HCT116 (cell line): Measurements from ENCODE around the gene RBM28. TPM values are rescaled to one million over a fixed set of nuclear protein-coding genes. Genes with fewer than 3 reads are reported as not detected.

ENCODE experiments used
- ATAC-seq: fragments of 200-7000 bp; cut with Tn5 transposase; 2 replicates; pipeline ENCODE4 v1.9.1; 2020; ENCODE audit warnings: mild to moderate bottlenecking, moderate library complexity
- BruUV-seq: library from RNA; stranded (reverse); fragments of 400-500 nt; replicated peaks from 2 replicates; lab custom pipeline; 2021; lab: Mats Ljungman, UMichigan
- CTCF ChIA-PET: fragments of 300-600 bp; sonication (Branson Sonifier 250); formaldehyde crosslinking; loops from one replicate; lab custom pipeline; 2021; ENCODE audit warnings: antibody characterized with exemption; lab: Charles Lee
- POLR2A ChIA-PET: fragments of 300-600, 350-600 bp; sonication (Branson Sonifier 250); formaldehyde crosslinking; loops from one replicate; lab custom pipeline; 2021; ENCODE audit warnings: antibody characterized with exemption; lab: Charles Lee
- RAD21 ChIA-PET, 2 experiments: fragments of 300-600 bp; sonication (Branson Sonifier 250); formaldehyde crosslinking; loops; one replicate each; lab custom pipeline; 2023; ENCODE audit warnings: low total read pairs in 2 of 2; ENCODE audit not compliant: uncharacterized antibody in 2 of 2, unreplicated experiment in 2 of 2, low non-redundant PET in 1 of 2; lab: Charles Lee
- DNase-seq: peaks from one replicate; pipeline ENCODE4 v3.0.0-alpha.2; 2010; ENCODE audit warnings: low read depth, low spot score
- H2AFZ ChIP-seq: fragments of 200-600 bp; shearing (Covaris generic), sonication (generic); 2 replicates; pipeline ENCODE4 v1.6.1; 2017; ENCODE audit warnings: low read depth, mixed run types, mixed read lengths, antibody characterized with exemption, low read length; ENCODE audit not compliant: poor library complexity, severe bottlenecking
- H3K27ac ChIP-seq: 2 replicates; pipeline ENCODE4 v1.5.1; 2012; ENCODE audit warnings: low read depth, low read length
- H3K27me3 ChIP-seq: fragments of 200-600 bp; sonication (generic); 2 replicates; pipeline ENCODE4 v1.6.1; 2016; ENCODE audit warnings: mixed run types, low read length, mixed read lengths; ENCODE audit not compliant: insufficient read depth
- H3K36me3 ChIP-seq, 2 experiments: fragments of 200-500 bp in 1 of 2; fragments of 200-600 bp in 1 of 2; sonication (Bioruptor generic) in 1 of 2; sonication (generic) in 1 of 2; 2 replicates each; pipeline versions ENCODE4 v1.5.1 to v1.6.1; 2014 to 2016; ENCODE audit warnings: low read length in 2 of 2, inconsistent platforms in 1 of 2, mixed read lengths in 1 of 2, mixed run types in 1 of 2; ENCODE audit not compliant: insufficient read depth in 2 of 2, control insufficient read depth in 1 of 2
- H3K4me1 ChIP-seq, 2 experiments: fragments of 200-600 bp in 1 of 2; sonication (generic) in 1 of 2; 2 replicates each; pipeline versions ENCODE4 v1.5.1 to v1.6.1; 2012 to 2017; ENCODE audit warnings: low read length in 2 of 2, inconsistent platforms in 1 of 2, mild to moderate bottlenecking in 1 of 2, mixed read lengths in 1 of 2, mixed run types in 1 of 2, moderate library complexity in 1 of 2; ENCODE audit not compliant: insufficient read depth in 2 of 2, control insufficient read depth in 1 of 2
- H3K4me2 ChIP-seq: fragments of 200-600 bp; sonication (generic); 2 replicates; pipeline ENCODE4 v1.6.1; 2017; ENCODE audit warnings: mixed run types, low read length, mixed read lengths
- H3K4me3 ChIP-seq, 2 experiments: fragments of 200-600 bp in 1 of 2; sonication (generic) in 1 of 2; replicated peaks in 1 of 2; 2 replicates each; pipeline ENCODE4 v1.5.1; 2011 to 2016; ENCODE audit warnings: low read length in 2 of 2, control low read depth in 1 of 2, low read depth in 1 of 2, mild to moderate bottlenecking in 1 of 2, mixed read lengths in 1 of 2, mixed run types in 1 of 2
- H3K79me2 ChIP-seq: fragments of 200-600 bp; sonication (generic); 2 replicates; pipeline ENCODE4 v1.6.1; 2017; ENCODE audit warnings: mild to moderate bottlenecking, mixed run types, low read length, moderate library complexity, mixed read lengths; ENCODE audit not compliant: insufficient read depth
- H3K9ac ChIP-seq: fragments of 200-600 bp; sonication (generic); 2 replicates; pipeline ENCODE4 v1.6.1; 2016; ENCODE audit warnings: low read length, mixed read lengths
- H3K9me2 ChIP-seq: fragments of 200-600 bp; sonication (generic), shearing (Covaris generic); 2 replicates; pipeline ENCODE4 v1.6.1; 2017; ENCODE audit warnings: mixed run types, mild to moderate bottlenecking, moderate library complexity; ENCODE audit not compliant: insufficient read depth
- H3K9me3 ChIP-seq, 2 experiments: fragments of 200-500 bp in 1 of 2; fragments of 200-600 bp in 1 of 2; sonication (Bioruptor generic) in 1 of 2; sonication (generic) in 1 of 2; 2 replicates each; pipeline ENCODE4 v1.6.1; 2014 to 2017; ENCODE audit warnings: low read length in 2 of 2, mixed read lengths in 2 of 2, inconsistent platforms in 1 of 2, low read depth in 1 of 2, mild to moderate bottlenecking in 1 of 2, mixed run types in 1 of 2, moderate library complexity in 1 of 2; ENCODE audit not compliant: control insufficient read depth in 1 of 2, insufficient read depth in 1 of 2
- H4K20me1 ChIP-seq: fragments of 200-600 bp; sonication (generic), shearing (Covaris generic); 2 replicates; pipeline ENCODE4 v1.6.1; 2017; ENCODE audit warnings: mixed run types, mild to moderate bottlenecking, moderate library complexity; ENCODE audit not compliant: insufficient read depth
- CEBPB ChIP-seq: IDR thresholded peaks from 2 replicates; pipeline ENCODE4 v1.6.1; 2012; ENCODE audit warnings: low read depth
- EGR1 ChIP-seq: IDR thresholded peaks from 2 replicates; pipeline ENCODE4 v1.6.1; 2012; ENCODE audit warnings: low read depth
- EZH2 ChIP-seq: fragments of 200-600 bp; sonication (generic); IDR thresholded peaks from 2 replicates; pipeline ENCODE4 v1.6.1; 2017; ENCODE audit warnings: antibody characterized with exemption, mixed run types
- EZH2phosphoT487 ChIP-seq: fragments of 200-600 bp; IDR thresholded peaks from 2 replicates; pipeline ENCODE4 v1.6.1; 2018; ENCODE audit warnings: antibody characterized with exemption, borderline replicate concordance
- JUND ChIP-seq: IDR thresholded peaks from 2 replicates; pipeline ENCODE4 v1.6.1; 2012
- POLR2A ChIP-seq: IDR thresholded peaks from 2 replicates; pipeline ENCODE4 v1.7.0; 2011; ENCODE audit warnings: borderline replicate concordance; ENCODE audit not compliant: insufficient read depth, insufficient read length; ENCODE audit errors: extremely low read depth
- POLR2AphosphoS5 ChIP-seq: IDR thresholded peaks from 2 replicates; pipeline ENCODE4 v1.6.1; 2011; ENCODE audit warnings: mild to moderate bottlenecking, low read depth, low read length, moderate library complexity
- RAD21 ChIP-seq: IDR thresholded peaks from 2 replicates; pipeline ENCODE4 v1.6.1; 2012; ENCODE audit warnings: low read depth, mild to moderate bottlenecking
- SIN3A ChIP-seq: IDR thresholded peaks from 2 replicates; pipeline ENCODE4 v1.6.1; 2012; ENCODE audit warnings: low read depth
- TCF7L2 ChIP-seq: IDR thresholded peaks from 2 replicates; pipeline ENCODE4 v1.7.0; 2011; ENCODE audit warnings: borderline replicate concordance, inconsistent platforms; ENCODE audit not compliant: insufficient read depth, insufficient read length; ENCODE audit errors: extremely low read depth
- ZFX ChIP-seq: fragments of 450-650 bp; IDR thresholded peaks from 2 replicates; pipeline ENCODE4 v1.6.1; 2017
- ZNF274 ChIP-seq: fragments of 200-500 bp; sonication (Bioruptor generic); IDR thresholded peaks from 2 replicates; pipeline ENCODE4 v1.6.1; 2014; ENCODE audit warnings: mild to moderate bottlenecking, low read depth, low read length, inconsistent platforms
- intact Hi-C: fragments of 100-400 bp; cut with micrococcal nuclease; formaldehyde crosslinking; loops from 2 replicates; pipeline ENCODE4 v1.10.0; 2022
- total RNA-seq: library from RNA; stranded (reverse); gene quantifications from one replicate; pipeline ENCODE4 v1.2.1, GENCODE V29; 2021; ENCODE audit not compliant: unreplicated experiment
- TF ChIP-seq, protein P1 (sequence below): IDR thresholded peaks from 2 replicates; pipeline ENCODE4 v1.6.1; 2012
- TF ChIP-seq, protein P2 (sequence below), 3 experiments: fragments of 200-600 bp in 1 of 3; sonication (generic) in 1 of 3; IDR thresholded peaks in 2 of 3; conservative IDR thresholded peaks in 1 of 3; 2 replicates each; pipeline ENCODE4 v1.5.1; 2012 to 2017; ENCODE audit warnings: low read depth in 2 of 3, low read length in 2 of 3, antibody characterized with exemption in 1 of 3, borderline replicate concordance in 1 of 3, control low read depth in 1 of 3, mild to moderate bottlenecking in 1 of 3, mixed read lengths in 1 of 3, mixed run types in 1 of 3, moderate library complexity in 1 of 3; ENCODE audit not compliant: insufficient read depth in 1 of 3

Gene RBM28
- total RNA-seq, 1 experiment from 2014 or later = 66.3 TPM

DNA sequence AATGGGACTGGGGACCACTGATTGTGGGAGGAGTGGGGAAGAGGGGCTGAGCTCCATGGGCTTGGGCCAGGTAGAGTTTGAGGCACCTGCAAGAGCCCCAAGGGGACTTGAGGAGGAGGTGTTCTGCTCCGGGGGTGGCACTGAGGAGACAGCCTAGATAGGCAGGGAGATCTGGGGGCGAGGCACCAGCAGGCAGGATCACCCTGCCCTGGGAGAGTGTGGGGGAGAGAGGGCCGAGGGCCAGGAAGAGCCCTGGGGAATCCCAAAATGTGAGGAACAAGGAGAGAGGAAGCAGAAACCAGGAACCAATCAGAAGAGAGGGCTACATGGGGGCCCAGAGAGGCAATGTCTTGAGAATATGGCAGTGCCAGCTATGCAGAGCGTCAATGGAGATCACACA lies 68.0 kb downstream of the RBM28 start:
- no peak for ATAC-seq
- peaks cover 0 to 4% of the 10 kb centered on the region in 2 experiments; a peak in 2 of 4 replicates for H3K9me3 ChIP-seq
- BruUV-seq = no TSS peak

More for the DNA sequence above, 68.0 kb downstream of the RBM28 start:
- POLR2A ChIA-PET = no interaction called here
- intact Hi-C loops = no loop called here
- Histone ChIP-seq H2AFZ (no peak overlapping the region), H4K20me1 (no peaks in the 10 kb centered on the region), H3K4me2 (no peak overlapping the region), H3K27ac (no peak overlapping the region), H3K4me1 (no peaks in the 10 kb centered on the region), H3K4me3 (no peak overlapping the region), H3K79me2 (no peaks in the 10 kb centered on the region), H3K9ac (no peak overlapping the region), H3K9me2 (no peaks in the 10 kb centered on the region), H3K36me3 (no peaks in the 10 kb centered on the region), H3K27me3 (no peaks in the 10 kb centered on the region)
- DNase-seq = no peak
- TF ChIP-seq ZFX (no peak), RAD21 (no peak), POLR2AphosphoS5 (no peak), EGR1 (no peak), TCF7L2 (no peak), EZH2phosphoT487 (no peak), EZH2 (no peak), JUND (no peak), SIN3A (no peak), POLR2A (no peak), CEBPB (no peak), ZNF274 (no peak)
- TF ChIP-seq, protein P1, sequence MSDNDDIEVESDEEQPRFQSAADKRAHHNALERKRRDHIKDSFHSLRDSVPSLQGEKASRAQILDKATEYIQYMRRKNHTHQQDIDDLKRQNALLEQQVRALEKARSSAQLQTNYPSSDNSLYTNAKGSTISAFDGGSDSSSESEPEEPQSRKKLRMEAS = no peak
- TF ChIP-seq, protein P2, sequence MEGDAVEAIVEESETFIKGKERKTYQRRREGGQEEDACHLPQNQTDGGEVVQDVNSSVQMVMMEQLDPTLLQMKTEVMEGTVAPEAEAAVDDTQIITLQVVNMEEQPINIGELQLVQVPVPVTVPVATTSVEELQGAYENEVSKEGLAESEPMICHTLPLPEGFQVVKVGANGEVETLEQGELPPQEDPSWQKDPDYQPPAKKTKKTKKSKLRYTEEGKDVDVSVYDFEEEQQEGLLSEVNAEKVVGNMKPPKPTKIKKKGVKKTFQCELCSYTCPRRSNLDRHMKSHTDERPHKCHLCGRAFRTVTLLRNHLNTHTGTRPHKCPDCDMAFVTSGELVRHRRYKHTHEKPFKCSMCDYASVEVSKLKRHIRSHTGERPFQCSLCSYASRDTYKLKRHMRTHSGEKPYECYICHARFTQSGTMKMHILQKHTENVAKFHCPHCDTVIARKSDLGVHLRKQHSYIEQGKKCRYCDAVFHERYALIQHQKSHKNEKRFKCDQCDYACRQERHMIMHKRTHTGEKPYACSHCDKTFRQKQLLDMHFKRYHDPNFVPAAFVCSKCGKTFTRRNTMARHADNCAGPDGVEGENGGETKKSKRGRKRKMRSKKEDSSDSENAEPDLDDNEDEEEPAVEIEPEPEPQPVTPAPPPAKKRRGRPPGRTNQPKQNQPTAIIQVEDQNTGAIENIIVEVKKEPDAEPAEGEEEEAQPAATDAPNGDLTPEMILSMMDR (IDR thresholded peaks at IDR 0.05 in 2 of 3, conservative IDR thresholded peaks at IDR 0.05 in 1 of 3; ENCODE audit: borderline replicate concordance in 1 of 3, insufficient read depth in 1 of 3, low read depth in 2 of 3, low read length in 2 of 3) = no peak
- RAD21 ChIA-PET = no interaction called here
- CTCF ChIA-PET = no interaction called here
